ENCODE data around the gene RNF17. TPM values are rescaled to one million over a fixed set of nuclear protein-coding genes. Genes with fewer than 3 reads are reported as not detected.

Gene RNF17
- total RNA-seq, 1 experiment from 2014 or later, result not detected

- no peaks in the 10 kb centered on the region for H3K9me3 Mint-ChIP-seq (ENCODE audit: unreplicated experiment)
- no peak overlapping the region for H3K4me3 Mint-ChIP-seq (ENCODE audit: unreplicated experiment)
- H3K4me1 Mint-ChIP-seq (ENCODE audit: insufficient read depth, unreplicated experiment), result peaks cover 9% of the 10 kb centered on the region
- no peaks in the 10 kb centered on the region for H3K27me3 Mint-ChIP-seq (ENCODE audit: insufficient read depth, unreplicated experiment)
- peaks cover 8% of the 10 kb centered on the region for H3K36me3 Mint-ChIP-seq (ENCODE audit: insufficient read depth, unreplicated experiment)
- peak; percentile 74 for DNase-seq (ENCODE audit: unreplicated experiment)
- no peak overlapping the region for H3K27ac Mint-ChIP-seq (ENCODE audit: low read depth, unreplicated experiment)
- no peak for TF ChIP-seq CTCF (IDR thresholded peaks at IDR 0.05; ENCODE audit: unreplicated experiment)
- intact Hi-C loops (cut with micrococcal nuclease), result no loop called here
- ChIA-PET POLR2A (interaction anchor here (0.8 kb wide), 1 partner anchor 17 kb away, joined by 3 read pairs; a partner anchor contains a TSS), CTCF (no interaction called here)
- no TSS peak for BruUV-seq (replicated peaks)
These were observed 141.3 kb downstream of the RNF17 start for GRCh38 chr13:24905242-24905641.

GRCh38 chr13:24906268-24906667, 142.3 kb downstream of the RNF17 start:
- POLR2A ChIA-PET, result interaction anchor here (0.9 to 1.5 kb wide), 2 partner anchors 10 to 22 kb away, joined by 3 to 4 read pairs; no protein-coding TSS in a partner anchor
- no peak for TF ChIP-seq CTCF (IDR thresholded peaks at IDR 0.05; ENCODE audit: unreplicated experiment)

GRCh38 chr13:24910502-24911132, 146.6 kb downstream of the RNF17 start:
- H3K4me1 Mint-ChIP-seq (ENCODE audit: insufficient read depth, unreplicated experiment), result peaks cover 24% of the 10 kb centered on the region
- DNase-seq (ENCODE audit: unreplicated experiment), result no peak
- intact Hi-C loops (cut with micrococcal nuclease), result no loop called here
- H3K9me3 Mint-ChIP-seq (ENCODE audit: unreplicated experiment), result no peaks in the 10 kb centered on the region
- no peaks in the 10 kb centered on the region for H3K27me3 Mint-ChIP-seq (ENCODE audit: insufficient read depth, unreplicated experiment)
- ChIA-PET CTCF (interaction anchor here (0.6 to 1.3 kb wide), 3 partner anchors 8 to 969 kb away, joined by 3 read pairs; no protein-coding TSS in a partner anchor), POLR2A (no interaction called here)
- no peak overlapping the region for H3K4me3 Mint-ChIP-seq (ENCODE audit: unreplicated experiment)
- peak overlapping the region; percentile 83 for H3K27ac Mint-ChIP-seq (ENCODE audit: low read depth, unreplicated experiment)
- BruUV-seq (replicated peaks), result no TSS peak
- TF ChIP-seq CTCF (IDR thresholded peaks at IDR 0.05; ENCODE audit: unreplicated experiment), result no peak
- H3K36me3 Mint-ChIP-seq (ENCODE audit: insufficient read depth, unreplicated experiment), result peaks cover 5% of the 10 kb centered on the region

More at GRCh38 chr13:24906268-24906667, 142.3 kb downstream of the RNF17 start:
- no TSS peak for BruUV-seq (replicated peaks)
- H3K27me3 Mint-ChIP-seq (ENCODE audit: insufficient read depth, unreplicated experiment), result no peaks in the 10 kb centered on the region
- no peak overlapping the region for H3K27ac Mint-ChIP-seq (ENCODE audit: low read depth, unreplicated experiment)
- H3K4me3 Mint-ChIP-seq (ENCODE audit: unreplicated experiment), result no peak overlapping the region
- no peak for DNase-seq (ENCODE audit: unreplicated experiment)
- peaks cover 8% of the 10 kb centered on the region for H3K36me3 Mint-ChIP-seq (ENCODE audit: insufficient read depth, unreplicated experiment)
- intact Hi-C loops (cut with micrococcal nuclease), result no loop called here
- H3K4me1 Mint-ChIP-seq (ENCODE audit: insufficient read depth, unreplicated experiment), result peaks cover 17% of the 10 kb centered on the region
- CTCF ChIA-PET, result interaction anchor here (1.0 kb wide), 1 partner anchor 41 kb away, joined by 3 read pairs; no protein-coding TSS in a partner anchor
- no peaks in the 10 kb centered on the region for H3K9me3 Mint-ChIP-seq (ENCODE audit: unreplicated experiment)

- H3K27me3 Mint-ChIP-seq (ENCODE audit: insufficient read depth, unreplicated experiment), result no peaks in the 10 kb centered on the region
- DNase-seq (ENCODE audit: unreplicated experiment), result peak; percentile 64
- no peak for TF ChIP-seq CTCF (IDR thresholded peaks at IDR 0.05; ENCODE audit: unreplicated experiment)
- no peaks in the 10 kb centered on the region for H3K36me3 Mint-ChIP-seq (ENCODE audit: insufficient read depth, unreplicated experiment)
- BruUV-seq (replicated peaks), result no TSS peak
- POLR2A ChIA-PET, result interaction anchor here (0.7 to 0.9 kb wide), 3 partner anchors 12 to 57 kb away, joined by 3 read pairs; no protein-coding TSS in a partner anchor
- H3K4me1 Mint-ChIP-seq (ENCODE audit: insufficient read depth, unreplicated experiment), result peaks cover 25% of the 10 kb centered on the region
- CTCF ChIA-PET, result interaction anchor here (0.7 to 0.8 kb wide), 3 partner anchors 42 to 969 kb away, joined by 3 read pairs; no protein-coding TSS in a partner anchor
- peak overlapping the region; percentile 83 for H3K27ac Mint-ChIP-seq (ENCODE audit: low read depth, unreplicated experiment)
- H3K4me3 Mint-ChIP-seq (ENCODE audit: unreplicated experiment), result no peak overlapping the region
- intact Hi-C loops (cut with micrococcal nuclease), result no loop called here
- no peaks in the 10 kb centered on the region for H3K9me3 Mint-ChIP-seq (ENCODE audit: unreplicated experiment)
These were observed 147.4 kb downstream of the RNF17 start for GRCh38 chr13:24911133-24911908.

Measured in MCF 10A (cell line).